NCI-H1417 (cell line): ENCODE measurements around the gene SORBS1.
A peak's percentile ranks its signal among the peaks of the same experiment; 100 is the strongest.

Source experiments
- DNase-seq, 3 experiments: peaks; one replicate each; lab custom pipeline; 2025; lab: John Stamatoyannopoulos, UW

The SORBS1 gene

GRCh38 chr10:95539560-95540284 lies 21.4 kb downstream of the SORBS1 start:
- no peak for DNase-seq

- DNase-seq, result no peak
Observed at GRCh38 chr10:95538412-95538811, 22.8 kb downstream of the SORBS1 start.

GRCh38 chr10:95537542-95537927 lies 23.6 kb downstream of the SORBS1 start:
- no peak for DNase-seq

- DNase-seq, result no peak
Observed at GRCh38 chr10:95536894-95537541, 24.2 kb downstream of the SORBS1 start.

GRCh38 chr10:95536017-95536416 lies 25.2 kb downstream of the SORBS1 start:
- DNase-seq, result no peak

- no peak for DNase-seq
Observed at GRCh38 chr10:95535526-95535925, 25.6 kb downstream of the SORBS1 start.

- no peak for DNase-seq
Observed at GRCh38 chr10:95533590-95533989, 27.6 kb downstream of the SORBS1 start.

GRCh38 chr10:95532536-95532935 lies 28.6 kb downstream of the SORBS1 start:
- no peak for DNase-seq

GRCh38 chr10:95531994-95532399 lies 29.2 kb downstream of the SORBS1 start:
- DNase-seq, result no peak

- DNase-seq, result no peak
Observed at GRCh38 chr10:95531058-95531809, 29.9 kb downstream of the SORBS1 start.

GRCh38 chr10:95530561-95530960 lies 30.6 kb downstream of the SORBS1 start:
- DNase-seq, result no peak

GRCh38 chr10:95530029-95530428 lies 31.1 kb downstream of the SORBS1 start:
- peak in 1 of 3 experiments; percentile 12 for DNase-seq

- DNase-seq, result no peak
Observed at GRCh38 chr10:95526044-95526443, 35.1 kb downstream of the SORBS1 start.

GRCh38 chr10:95525033-95525418 lies 36.1 kb downstream of the SORBS1 start:
- no peak for DNase-seq

GRCh38 chr10:95524358-95525032 lies 36.7 kb downstream of the SORBS1 start:
- DNase-seq, result no peak

GRCh38 chr10:95522117-95522516 lies 39.1 kb downstream of the SORBS1 start:
- no peak for DNase-seq

- no peak for DNase-seq
Observed at GRCh38 chr10:95520617-95521016, 40.6 kb downstream of the SORBS1 start.

- no peak for DNase-seq
Observed at GRCh38 chr10:95518455-95519452, 42.4 kb downstream of the SORBS1 start.

- no peak for DNase-seq
Observed at GRCh38 chr10:95517536-95518454, 43.4 kb downstream of the SORBS1 start.

- no peak for DNase-seq
Observed at GRCh38 chr10:95516774-95517373, 44.3 kb downstream of the SORBS1 start.
